PFSK-1 (cell line): Measurements from ENCODE around the gene KPNB1.

Experiments used
- FOXP2 ChIP-seq: optimal IDR thresholded peaks from 2 replicates; pipeline ENCODE3; 2011; ENCODE audit warnings: borderline replicate concordance, control low read depth, inconsistent platforms; ENCODE audit not compliant: insufficient read depth; ENCODE audit errors: extremely low read length, extremely low read depth
- POLR2AphosphoS5 ChIP-seq: IDR thresholded peaks from 2 replicates; pipeline ENCODE4 v1.6.1; 2012; ENCODE audit warnings: low read depth, mild to moderate bottlenecking, control low read depth, low read length, moderate library complexity
- SIN3A ChIP-seq: IDR thresholded peaks from 2 replicates; pipeline ENCODE4 v1.6.1; 2012; ENCODE audit warnings: mild to moderate bottlenecking, low read length, moderate library complexity, borderline replicate concordance; ENCODE audit not compliant: insufficient read depth
- TAF1 ChIP-seq: IDR thresholded peaks from 2 replicates; pipeline ENCODE4 v1.6.1; 2012; ENCODE audit warnings: low read length, control low read depth, borderline replicate concordance; ENCODE audit not compliant: insufficient read depth
- TF ChIP-seq, protein P1 (sequence below), 2 experiments: IDR thresholded peaks; 2 replicates each; pipeline versions ENCODE4 v1.6.1 to v1.8.0; 2011 to 2012; ENCODE audit warnings: low read depth in 2 of 2, low read length in 2 of 2, control low read depth in 1 of 2, inconsistent platforms in 1 of 2, mild to moderate bottlenecking in 1 of 2, moderate library complexity in 1 of 2; ENCODE audit not compliant: insufficient read depth in 1 of 2

DNA sequence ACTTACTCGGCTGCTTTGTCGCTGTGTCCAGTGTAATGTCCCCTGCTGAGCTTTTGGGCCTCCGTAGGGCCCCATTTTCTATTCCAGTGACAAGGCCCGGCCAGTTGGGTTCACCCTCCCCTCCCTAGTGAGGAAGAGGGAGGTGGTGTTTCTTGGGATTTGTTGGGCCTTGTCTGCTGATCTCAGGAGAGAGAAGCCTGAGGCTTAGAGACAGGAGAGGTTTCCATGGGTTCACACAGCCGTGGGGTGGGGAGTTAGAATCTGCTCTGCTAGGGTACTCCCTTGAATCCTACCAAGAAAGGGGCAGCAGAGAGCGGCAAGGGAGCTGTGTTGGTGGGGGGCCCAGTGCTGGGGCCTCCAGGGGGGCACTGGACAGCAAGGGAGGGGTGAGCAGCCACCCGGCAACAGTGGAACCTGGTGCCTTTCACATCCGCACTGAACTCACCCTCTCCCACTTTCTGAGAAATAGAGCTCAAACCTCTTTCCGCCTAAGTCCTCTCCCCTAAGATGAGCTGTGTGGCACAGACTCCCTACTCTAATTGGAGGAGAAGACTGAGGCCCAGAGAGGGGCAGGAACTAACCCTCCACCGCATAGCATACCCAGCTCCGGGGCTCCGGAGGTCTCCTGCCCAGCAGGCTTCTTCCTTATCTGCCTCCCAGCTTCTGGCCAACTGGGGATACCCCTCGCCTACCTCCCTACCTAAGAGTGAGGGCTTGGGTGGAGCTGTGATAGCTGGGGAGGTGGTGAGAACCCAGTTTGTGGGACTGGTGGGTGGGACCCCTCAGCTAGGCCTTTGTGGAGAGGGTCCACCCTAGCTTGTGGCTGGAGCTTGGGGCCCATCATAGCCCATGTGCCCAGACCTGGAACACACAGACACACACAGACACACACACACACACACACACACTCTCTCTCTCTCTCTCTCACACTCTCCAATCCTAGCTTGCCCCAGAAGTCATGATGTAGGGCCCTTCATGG, 51.0 kb downstream of the KPNB1 start:
- TF ChIP-seq POLR2AphosphoS5 (no peak), TAF1 (no peak), SIN3A (no peak), FOXP2 (no peak)
- TF ChIP-seq, protein P1, sequence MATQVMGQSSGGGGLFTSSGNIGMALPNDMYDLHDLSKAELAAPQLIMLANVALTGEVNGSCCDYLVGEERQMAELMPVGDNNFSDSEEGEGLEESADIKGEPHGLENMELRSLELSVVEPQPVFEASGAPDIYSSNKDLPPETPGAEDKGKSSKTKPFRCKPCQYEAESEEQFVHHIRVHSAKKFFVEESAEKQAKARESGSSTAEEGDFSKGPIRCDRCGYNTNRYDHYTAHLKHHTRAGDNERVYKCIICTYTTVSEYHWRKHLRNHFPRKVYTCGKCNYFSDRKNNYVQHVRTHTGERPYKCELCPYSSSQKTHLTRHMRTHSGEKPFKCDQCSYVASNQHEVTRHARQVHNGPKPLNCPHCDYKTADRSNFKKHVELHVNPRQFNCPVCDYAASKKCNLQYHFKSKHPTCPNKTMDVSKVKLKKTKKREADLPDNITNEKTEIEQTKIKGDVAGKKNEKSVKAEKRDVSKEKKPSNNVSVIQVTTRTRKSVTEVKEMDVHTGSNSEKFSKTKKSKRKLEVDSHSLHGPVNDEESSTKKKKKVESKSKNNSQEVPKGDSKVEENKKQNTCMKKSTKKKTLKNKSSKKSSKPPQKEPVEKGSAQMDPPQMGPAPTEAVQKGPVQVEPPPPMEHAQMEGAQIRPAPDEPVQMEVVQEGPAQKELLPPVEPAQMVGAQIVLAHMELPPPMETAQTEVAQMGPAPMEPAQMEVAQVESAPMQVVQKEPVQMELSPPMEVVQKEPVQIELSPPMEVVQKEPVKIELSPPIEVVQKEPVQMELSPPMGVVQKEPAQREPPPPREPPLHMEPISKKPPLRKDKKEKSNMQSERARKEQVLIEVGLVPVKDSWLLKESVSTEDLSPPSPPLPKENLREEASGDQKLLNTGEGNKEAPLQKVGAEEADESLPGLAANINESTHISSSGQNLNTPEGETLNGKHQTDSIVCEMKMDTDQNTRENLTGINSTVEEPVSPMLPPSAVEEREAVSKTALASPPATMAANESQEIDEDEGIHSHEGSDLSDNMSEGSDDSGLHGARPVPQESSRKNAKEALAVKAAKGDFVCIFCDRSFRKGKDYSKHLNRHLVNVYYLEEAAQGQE (IDR thresholded peaks at IDR 0.05; ENCODE audit: insufficient read depth in 1 of 2, low read depth in 2 of 2, low read length in 2 of 2), result no peak
